ENCODE data around the gene HOXB5.

The HOXB5 gene

DNA sequence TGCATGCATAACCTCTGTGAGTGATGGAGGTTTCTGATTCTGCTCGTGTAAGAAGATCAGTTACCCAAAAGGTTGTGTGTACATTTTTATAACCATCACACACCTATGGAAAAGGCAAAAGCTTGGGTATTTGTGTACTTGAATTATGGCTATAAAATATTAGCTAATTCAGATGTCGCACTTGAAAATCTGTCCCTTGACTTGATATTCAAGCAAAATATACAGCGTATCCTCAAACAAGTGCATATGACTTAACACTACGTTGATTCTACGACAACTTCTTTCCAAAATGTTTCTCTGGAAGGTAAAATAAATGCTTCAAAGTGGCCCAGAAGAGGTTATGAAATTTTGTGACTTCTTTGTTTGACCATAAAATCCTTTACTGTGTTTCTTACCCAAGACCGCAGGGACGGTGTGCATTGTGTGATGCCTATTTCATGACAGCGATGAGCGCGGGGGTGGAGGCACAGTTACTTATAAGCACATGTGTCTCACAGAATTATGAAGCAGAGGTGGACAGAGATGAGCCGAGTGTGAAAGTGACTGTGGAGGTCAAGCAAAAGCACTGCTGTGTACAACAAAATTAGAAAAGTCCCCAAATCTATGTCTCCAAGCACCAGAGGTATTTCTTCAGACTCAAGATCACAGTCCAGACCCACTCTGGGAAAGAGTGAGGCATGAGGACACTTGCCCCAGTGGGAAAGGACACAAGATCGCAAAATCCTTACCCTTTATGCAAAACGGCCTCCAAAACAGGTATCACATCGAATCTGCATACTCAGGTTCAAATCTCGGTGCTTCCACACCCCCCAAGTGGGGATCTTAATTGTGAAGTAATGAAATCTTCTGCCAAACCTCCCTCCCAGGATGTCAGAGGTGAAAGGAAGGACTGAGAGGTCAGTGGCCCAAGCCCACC lies 36.7 kb upstream of the HOXB5 start:
- H3K4me3 ChIP-seq (ENCODE audit: low read depth, low read length): no peak overlapping the region
- TF ChIP-seq POLR2A (IDR thresholded peaks at IDR 0.05; ENCODE audit: extremely low read depth, insufficient read length) (no peak), MYC (IDR thresholded peaks at IDR 0.05; ENCODE audit: low read depth, low read length) (no peak)
- TF ChIP-seq, protein P1, sequence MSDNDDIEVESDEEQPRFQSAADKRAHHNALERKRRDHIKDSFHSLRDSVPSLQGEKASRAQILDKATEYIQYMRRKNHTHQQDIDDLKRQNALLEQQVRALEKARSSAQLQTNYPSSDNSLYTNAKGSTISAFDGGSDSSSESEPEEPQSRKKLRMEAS (IDR thresholded peaks at IDR 0.05; ENCODE audit: low read depth, low read length): peak; percentile 48; the same call in 1 of the 2 replicates
- DNase-seq (ENCODE audit: low read depth): no peak

DNA sequence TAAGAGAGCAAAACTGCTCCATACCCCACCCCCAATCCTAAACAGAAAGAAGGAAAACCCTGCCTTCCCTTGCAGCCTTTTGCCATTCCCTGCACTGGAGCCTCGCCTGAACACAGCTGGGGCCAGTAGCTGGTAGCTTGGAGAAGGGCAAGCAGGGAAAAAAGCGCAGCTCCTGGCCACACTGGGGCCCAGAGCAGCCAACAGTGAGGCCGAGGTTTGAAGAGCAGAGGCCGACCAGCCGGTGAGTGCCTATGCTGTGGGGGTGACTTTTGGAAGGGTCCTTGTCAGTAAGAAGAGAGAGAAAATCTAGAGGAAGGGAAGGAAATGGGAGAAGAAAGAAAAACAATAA lies 35.8 kb upstream of the HOXB5 start:
- no peak overlapping the region for H3K4me3 ChIP-seq (ENCODE audit: low read depth, low read length)
- TF ChIP-seq MYC (IDR thresholded peaks at IDR 0.05; ENCODE audit: low read depth, low read length): no peak
- TF ChIP-seq, protein P2, sequence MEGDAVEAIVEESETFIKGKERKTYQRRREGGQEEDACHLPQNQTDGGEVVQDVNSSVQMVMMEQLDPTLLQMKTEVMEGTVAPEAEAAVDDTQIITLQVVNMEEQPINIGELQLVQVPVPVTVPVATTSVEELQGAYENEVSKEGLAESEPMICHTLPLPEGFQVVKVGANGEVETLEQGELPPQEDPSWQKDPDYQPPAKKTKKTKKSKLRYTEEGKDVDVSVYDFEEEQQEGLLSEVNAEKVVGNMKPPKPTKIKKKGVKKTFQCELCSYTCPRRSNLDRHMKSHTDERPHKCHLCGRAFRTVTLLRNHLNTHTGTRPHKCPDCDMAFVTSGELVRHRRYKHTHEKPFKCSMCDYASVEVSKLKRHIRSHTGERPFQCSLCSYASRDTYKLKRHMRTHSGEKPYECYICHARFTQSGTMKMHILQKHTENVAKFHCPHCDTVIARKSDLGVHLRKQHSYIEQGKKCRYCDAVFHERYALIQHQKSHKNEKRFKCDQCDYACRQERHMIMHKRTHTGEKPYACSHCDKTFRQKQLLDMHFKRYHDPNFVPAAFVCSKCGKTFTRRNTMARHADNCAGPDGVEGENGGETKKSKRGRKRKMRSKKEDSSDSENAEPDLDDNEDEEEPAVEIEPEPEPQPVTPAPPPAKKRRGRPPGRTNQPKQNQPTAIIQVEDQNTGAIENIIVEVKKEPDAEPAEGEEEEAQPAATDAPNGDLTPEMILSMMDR (IDR thresholded peaks at IDR 0.05; ENCODE audit: low read depth, low read length): no peak
- no peak for TF ChIP-seq POLR2A (IDR thresholded peaks at IDR 0.05; ENCODE audit: extremely low read depth, insufficient read length)
- TF ChIP-seq, protein P1 (IDR thresholded peaks at IDR 0.05; ENCODE audit: low read depth, low read length): no peak
- no peak for DNase-seq (ENCODE audit: low read depth)

DNA sequence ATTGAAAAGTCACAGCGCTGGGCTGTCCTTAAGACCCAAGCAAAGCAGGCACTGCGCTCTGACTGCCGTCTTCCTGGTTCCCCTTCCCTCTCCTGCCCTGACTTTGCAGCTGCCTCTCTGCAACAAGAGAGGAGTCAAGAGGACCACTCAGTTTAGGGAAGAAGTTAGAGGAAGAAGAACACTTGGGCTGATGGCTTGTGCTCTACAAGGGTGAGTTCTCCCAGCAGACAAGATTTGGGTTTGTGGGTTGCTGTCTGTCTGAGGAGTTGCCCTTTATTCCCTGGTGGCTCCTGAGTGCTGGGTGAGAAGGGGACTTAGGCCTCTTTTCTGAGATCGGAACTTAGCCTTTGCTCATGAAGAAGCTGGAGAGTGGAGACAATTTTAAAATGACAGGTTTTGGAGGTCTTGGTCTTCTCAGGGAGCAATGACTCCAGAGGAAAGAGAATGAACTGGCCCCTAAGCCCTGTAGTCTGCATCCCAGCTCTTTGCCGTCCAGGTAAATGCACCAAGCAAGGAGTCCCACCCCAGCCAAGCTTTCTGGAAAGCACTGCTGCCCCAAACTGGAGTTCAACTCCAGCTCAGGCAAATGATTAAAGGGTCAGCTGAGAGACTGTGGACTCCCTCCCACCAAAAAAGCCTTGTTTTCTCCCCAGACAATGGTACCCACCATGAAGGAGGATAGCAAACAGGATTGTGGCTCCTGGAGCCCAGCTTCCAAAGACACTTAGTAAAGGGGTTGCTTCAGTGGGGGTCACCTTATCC lies 35.3 kb upstream of the HOXB5 start:
- no peak overlapping the region for H3K4me3 ChIP-seq (ENCODE audit: low read depth, low read length)
- DNase-seq (ENCODE audit: low read depth): peak; percentile 46
- TF ChIP-seq, protein P2 (IDR thresholded peaks at IDR 0.05; ENCODE audit: low read depth, low read length): no peak
- TF ChIP-seq POLR2A (IDR thresholded peaks at IDR 0.05; ENCODE audit: extremely low read depth, insufficient read length) (no peak), MYC (IDR thresholded peaks at IDR 0.05; ENCODE audit: low read depth, low read length) (no peak)
- TF ChIP-seq, protein P1 (IDR thresholded peaks at IDR 0.05; ENCODE audit: low read depth, low read length): no peak

DNA sequence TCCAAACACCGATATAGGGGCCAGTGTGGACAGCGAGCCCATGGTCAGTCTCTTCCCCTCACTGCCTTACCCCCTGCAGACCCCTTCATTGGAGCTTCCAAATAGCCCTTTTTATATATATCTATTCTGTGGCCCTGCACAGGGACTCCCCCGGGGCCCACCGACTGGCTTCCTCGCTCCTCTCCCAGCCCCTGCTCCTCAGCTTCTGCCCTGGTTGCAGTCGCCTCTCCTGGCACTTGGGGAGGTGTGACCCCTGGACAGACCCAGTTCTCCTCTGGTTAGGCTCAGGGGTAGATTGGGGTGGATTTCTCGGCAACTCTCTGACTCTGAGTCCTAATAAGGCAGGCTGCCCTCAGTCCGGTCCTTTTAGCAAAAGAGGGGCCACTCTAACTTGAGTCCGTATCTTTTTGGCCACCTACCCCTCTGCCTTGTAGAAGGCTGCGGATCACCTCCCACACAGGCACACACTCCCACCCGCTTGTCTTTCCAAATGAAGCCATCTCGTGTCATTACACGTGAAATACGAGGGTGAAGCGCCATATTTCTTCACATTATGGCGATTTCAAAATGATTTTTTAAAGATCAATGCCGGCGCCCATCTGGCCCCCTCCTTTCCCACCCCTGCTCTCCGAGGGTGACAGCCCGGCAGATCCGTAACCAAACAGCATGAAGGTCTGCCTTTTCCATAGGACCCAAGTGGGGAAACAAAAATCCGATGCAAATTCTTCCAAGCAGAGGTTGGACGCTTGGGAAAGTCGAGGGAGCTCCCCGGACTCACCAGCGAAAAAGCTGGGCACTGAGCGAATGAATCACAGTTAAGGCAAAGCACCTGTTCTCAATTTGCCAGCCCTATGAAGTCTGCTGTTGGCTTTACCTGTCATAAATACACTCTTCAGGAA lies 34.3 kb upstream of the HOXB5 start:
- TF ChIP-seq, protein P2 (IDR thresholded peaks at IDR 0.05; ENCODE audit: low read depth, low read length): no peak
- TF ChIP-seq, protein P1 (IDR thresholded peaks at IDR 0.05; ENCODE audit: low read depth, low read length): no peak
- TF ChIP-seq POLR2A (IDR thresholded peaks at IDR 0.05; ENCODE audit: extremely low read depth, insufficient read length) (no peak), MYC (IDR thresholded peaks at IDR 0.05; ENCODE audit: low read depth, low read length) (no peak)
- no peak overlapping the region for H3K4me3 ChIP-seq (ENCODE audit: low read depth, low read length)
- no peak for DNase-seq (ENCODE audit: low read depth)

DNA sequence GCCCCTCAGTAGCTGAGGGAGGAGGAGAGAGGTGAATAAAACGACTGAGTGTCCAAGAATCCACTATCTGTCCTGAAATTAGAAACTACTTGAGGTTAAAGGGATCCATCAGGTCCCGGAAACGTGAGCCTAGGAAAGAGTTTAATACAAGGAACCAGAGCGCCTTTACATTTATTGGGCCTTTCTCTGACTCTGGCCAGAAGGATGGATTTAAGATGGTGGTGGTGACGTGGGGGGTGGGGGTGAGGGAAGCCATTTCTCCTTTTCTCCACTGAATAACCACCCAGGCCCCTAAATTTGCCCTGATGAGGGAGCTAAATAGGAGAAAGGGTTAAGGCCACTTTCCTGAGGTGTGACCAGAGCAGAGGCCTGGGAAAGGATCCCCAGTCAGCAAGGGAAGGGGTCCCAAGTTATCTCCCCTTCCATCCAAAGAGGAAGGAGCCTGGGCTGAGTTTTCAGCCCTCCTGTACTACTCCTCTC lies 33.6 kb upstream of the HOXB5 start:
- no peak for DNase-seq (ENCODE audit: low read depth)
- H3K4me3 ChIP-seq (ENCODE audit: low read depth, low read length): no peak overlapping the region
- TF ChIP-seq MYC (IDR thresholded peaks at IDR 0.05; ENCODE audit: low read depth, low read length) (no peak), POLR2A (IDR thresholded peaks at IDR 0.05; ENCODE audit: extremely low read depth, insufficient read length) (no peak)
- TF ChIP-seq, protein P1 (IDR thresholded peaks at IDR 0.05; ENCODE audit: low read depth, low read length): no peak

Measured in NB4 (cell line).